OCI-LY1 (cell line): Measurements from ENCODE around the gene WDR72.

Source experiments
- EZH2 ChIP-seq: fragments of 200-600 bp; sonication (generic), shearing (Covaris generic); IDR thresholded peaks from 2 replicates; pipeline ENCODE4 v1.8.0; 2017; ENCODE audit warnings: borderline replicate concordance, mixed run types, mild to moderate bottlenecking, antibody characterized with exemption, low read length, moderate library complexity, mixed read lengths
- TF ChIP-seq, protein P1 (sequence below): fragments of 200-600 bp; sonication (generic), shearing (Covaris generic); IDR thresholded peaks from 2 replicates; pipeline ENCODE4 v1.5.1; 2017; ENCODE audit warnings: mild to moderate bottlenecking, antibody characterized with exemption, low read length, moderate library complexity, mixed read lengths

DNA sequence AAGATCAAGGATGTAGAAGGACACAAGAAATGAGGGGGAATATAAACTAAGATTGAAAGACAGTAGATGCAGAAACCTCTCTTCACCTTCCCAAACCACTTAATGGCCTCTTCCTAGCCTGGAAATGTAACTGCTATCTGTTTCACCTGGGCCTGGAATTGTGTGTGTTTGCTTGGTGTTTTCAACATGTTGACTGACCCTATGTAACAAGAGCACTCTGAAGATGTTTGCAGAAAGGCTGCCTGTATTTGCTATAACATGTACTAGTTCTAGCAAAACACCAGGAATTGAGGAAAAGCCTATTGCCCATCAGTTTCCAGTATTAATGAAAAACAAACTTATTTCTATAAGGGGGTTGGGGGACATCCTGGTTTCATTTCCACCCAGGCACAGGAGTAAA is 248.3 kb downstream of the WDR72 start:
- TF ChIP-seq, protein P1, sequence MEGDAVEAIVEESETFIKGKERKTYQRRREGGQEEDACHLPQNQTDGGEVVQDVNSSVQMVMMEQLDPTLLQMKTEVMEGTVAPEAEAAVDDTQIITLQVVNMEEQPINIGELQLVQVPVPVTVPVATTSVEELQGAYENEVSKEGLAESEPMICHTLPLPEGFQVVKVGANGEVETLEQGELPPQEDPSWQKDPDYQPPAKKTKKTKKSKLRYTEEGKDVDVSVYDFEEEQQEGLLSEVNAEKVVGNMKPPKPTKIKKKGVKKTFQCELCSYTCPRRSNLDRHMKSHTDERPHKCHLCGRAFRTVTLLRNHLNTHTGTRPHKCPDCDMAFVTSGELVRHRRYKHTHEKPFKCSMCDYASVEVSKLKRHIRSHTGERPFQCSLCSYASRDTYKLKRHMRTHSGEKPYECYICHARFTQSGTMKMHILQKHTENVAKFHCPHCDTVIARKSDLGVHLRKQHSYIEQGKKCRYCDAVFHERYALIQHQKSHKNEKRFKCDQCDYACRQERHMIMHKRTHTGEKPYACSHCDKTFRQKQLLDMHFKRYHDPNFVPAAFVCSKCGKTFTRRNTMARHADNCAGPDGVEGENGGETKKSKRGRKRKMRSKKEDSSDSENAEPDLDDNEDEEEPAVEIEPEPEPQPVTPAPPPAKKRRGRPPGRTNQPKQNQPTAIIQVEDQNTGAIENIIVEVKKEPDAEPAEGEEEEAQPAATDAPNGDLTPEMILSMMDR: no peak
- TF ChIP-seq EZH2: no peak
